BJ (cell line): ENCODE results near the gene TRIM46. TPM values are rescaled to one million over a fixed set of nuclear protein-coding genes. Genes with fewer than 3 reads are reported as not detected.

Experiments
- CTCF ChIA-PET: fragments of 350-600 bp; formaldehyde crosslinking; extraction: SDS; loops from one replicate; lab custom pipeline; 2021; ENCODE audit warnings: antibody characterized with exemption, inconsistent platforms; lab: Yijun Ruan, JAX
- POLR2A ChIA-PET: fragments of 300-600 bp; sonication (Branson Sonifier 250); formaldehyde crosslinking; extraction: SDS; loops from one replicate; lab custom pipeline; 2021; ENCODE audit warnings: antibody characterized with exemption; lab: Charles Lee
- DNase-seq: peaks from one replicate; pipeline ENCODE4 v3.0.0-alpha.2; 2011; ENCODE audit warnings: low read depth
- H3K27me3 ChIP-seq: 2 replicates; pipeline ENCODE4 v1.6.0; 2011; ENCODE audit warnings: low read length; ENCODE audit not compliant: control insufficient read depth, insufficient read depth
- H3K36me3 ChIP-seq: 2 replicates; pipeline ENCODE4 v1.5.1; 2011; ENCODE audit warnings: low read length; ENCODE audit not compliant: control insufficient read depth, insufficient read depth
- H3K4me3 ChIP-seq: 2 replicates; pipeline ENCODE4 v1.5.1; 2011; ENCODE audit warnings: low read depth, mild to moderate bottlenecking, control low read depth, low read length
- CTCF ChIP-seq: IDR thresholded peaks from 2 replicates; pipeline ENCODE4 v1.5.1; 2011; ENCODE audit warnings: low read depth, mild to moderate bottlenecking, control low read depth, inconsistent platforms, low read length, moderate library complexity; ENCODE audit not compliant: insufficient read depth
- polyA plus RNA-seq: library from polyadenylated mRNA; depleted of rRNA; stranded (reverse); fragments of >200 nt; gene quantifications from 2 replicates; pipeline ENCODE4 v1.2.3, GENCODE V29; 2011

Gene TRIM46
- polyA plus RNA-seq, 1 experiment, result 5.4 TPM

- CTCF ChIA-PET, result interaction anchor here (0.9 to 5.2 kb wide), 4 partner anchors 8 to 18 kb away, joined by 3 to 32 read pairs (median 8); partner anchors contain the start of gene KRTCAP2
- no peak for TF ChIP-seq CTCF
- H3K27me3 ChIP-seq, result no peaks in the 10 kb centered on the region
- H3K36me3 ChIP-seq, result peaks cover 2% of the 10 kb centered on the region; the same call in 1 of the 2 replicates
- POLR2A ChIA-PET, result no interaction called here
- no peak overlapping the region for H3K4me3 ChIP-seq
- no peak for DNase-seq
Measured at GRCh38 chr1:155184835-155185782, 11.5 kb downstream of the TRIM46 start.

GRCh38 chr1:155185783-155186066 is 12.1 kb downstream of the TRIM46 start:
- TF ChIP-seq CTCF, result no peak
- CTCF ChIA-PET, result interaction anchor here (0.9 to 5.2 kb wide), 2 partner anchors 10 to 13 kb away, joined by 3 to 32 read pairs; partner anchors contain the start of gene KRTCAP2
- Histone ChIP-seq H3K36me3 (peaks cover 2% of the 10 kb centered on the region; the same call in 1 of the 2 replicates), H3K27me3 (no peaks in the 10 kb centered on the region), H3K4me3 (no peak overlapping the region)
- DNase-seq, result no peak
- POLR2A ChIA-PET, result no interaction called here

- CTCF ChIA-PET, result interaction anchor here (0.9 to 5.2 kb wide), 2 partner anchors 10 to 13 kb away, joined by 3 to 32 read pairs; partner anchors contain the start of gene KRTCAP2
- DNase-seq, result no peak
Measured at GRCh38 chr1:155186067-155186793, 12.6 kb downstream of the TRIM46 start.

GRCh38 chr1:155186794-155187455 is 13.3 kb downstream of the TRIM46 start:
- CTCF ChIA-PET, result interaction anchor here (5.2 kb wide), 1 partner anchor 11 kb away, joined by 32 read pairs; no protein-coding TSS in a partner anchor
- no peak for DNase-seq
- Histone ChIP-seq H3K27me3 (no peaks in the 10 kb centered on the region), H3K36me3 (0 out of 2 replicates have a peak, but pooled peaks cover 2% of the 10 kb centered on the region), H3K4me3 (no peak overlapping the region)
- POLR2A ChIA-PET, result no interaction called here
- TF ChIP-seq CTCF, result no peak

More at GRCh38 chr1:155186067-155186793, 12.6 kb downstream of the TRIM46 start:
- peaks cover 2% of the 10 kb centered on the region; the same call in 1 of the 2 replicates for H3K36me3 ChIP-seq
- H3K4me3 ChIP-seq, result no peak overlapping the region
- POLR2A ChIA-PET, result no interaction called here
- no peak for TF ChIP-seq CTCF
- no peaks in the 10 kb centered on the region for H3K27me3 ChIP-seq
